GM21423 (cell line): ENCODE measurements around the gene CASZ1.

Experiments used
- ATAC-seq: cut with Tn5 transposase; IDR thresholded peaks from one replicate; pipeline ENCODE4 v1.9.1; 2021; ENCODE audit warnings: mild to moderate bottlenecking, moderate library complexity; ENCODE audit not compliant: unreplicated experiment

Gene CASZ1

GRCh38 chr1:10630661-10631120, 165.8 kb downstream of the CASZ1 start:
- no peak for ATAC-seq

GRCh38 chr1:10629816-10630571, 166.5 kb downstream of the CASZ1 start:
- ATAC-seq: no peak

GRCh38 chr1:10629091-10629815, 167.2 kb downstream of the CASZ1 start:
- no peak for ATAC-seq

GRCh38 chr1:10628685-10629084, 167.8 kb downstream of the CASZ1 start:
- no peak for ATAC-seq

DNA sequence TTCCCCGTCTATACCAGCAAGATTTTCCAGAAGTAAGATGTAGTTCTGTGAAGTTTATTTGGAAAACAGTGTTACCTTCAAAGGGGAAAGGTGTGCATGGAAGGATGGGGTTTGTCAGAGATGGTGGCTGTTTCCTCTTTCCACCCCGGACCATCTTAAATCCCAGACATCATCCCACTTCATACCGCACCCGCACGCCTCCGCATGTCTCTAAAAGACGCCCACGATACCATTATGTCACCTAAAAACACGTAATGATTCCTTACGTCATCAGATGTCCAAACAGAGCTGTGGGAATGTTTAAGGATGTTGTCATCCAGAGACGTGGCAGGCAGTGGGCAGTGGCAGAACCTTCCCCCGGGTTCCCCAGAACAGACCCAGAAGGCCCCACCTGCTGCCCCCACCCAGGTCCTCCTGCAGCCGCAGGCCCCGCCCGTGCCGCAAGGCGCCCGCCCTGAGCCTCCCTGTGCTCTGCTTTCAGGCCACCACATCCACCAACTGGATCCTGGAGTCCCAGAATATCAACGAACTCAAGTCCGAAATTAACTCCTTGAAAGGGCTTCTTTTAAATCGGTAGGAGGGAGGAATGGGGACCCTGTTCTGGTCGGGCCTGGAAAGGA, 169.5 kb downstream of the CASZ1 start:
- no peak for ATAC-seq

DNA sequence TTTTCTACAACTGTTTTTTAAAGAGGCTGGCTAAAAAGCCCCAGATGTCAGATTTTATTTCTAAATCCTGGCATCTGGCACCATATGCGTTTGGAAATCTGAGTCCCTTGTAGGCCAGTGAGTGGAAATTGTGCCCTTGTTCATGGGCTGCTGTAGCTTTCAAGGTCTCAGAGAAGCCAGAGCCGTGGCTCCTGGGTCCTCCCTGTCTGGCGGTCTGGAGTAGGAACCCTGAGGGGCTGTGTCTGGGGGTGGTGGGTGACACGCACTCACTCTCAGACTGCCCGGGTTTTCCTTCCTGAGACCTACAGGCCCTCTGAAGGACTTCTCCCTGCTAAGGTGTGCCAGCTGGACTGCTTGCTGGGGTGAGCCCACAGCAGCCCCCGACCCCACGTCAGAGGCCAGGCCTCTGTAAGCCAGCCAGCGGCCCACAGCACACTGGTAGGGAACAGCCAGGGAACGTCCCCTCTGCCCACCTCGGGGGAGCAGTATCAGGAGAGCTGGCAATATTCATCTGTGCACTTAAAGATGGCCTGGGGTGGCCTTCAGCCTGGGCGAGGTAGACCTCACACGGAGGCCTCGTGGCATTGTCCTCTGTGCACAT, 170.2 kb downstream of the CASZ1 start:
- no peak for ATAC-seq

GRCh38 chr1:10625554-10625953, 170.9 kb downstream of the CASZ1 start:
- ATAC-seq: no peak

DNA sequence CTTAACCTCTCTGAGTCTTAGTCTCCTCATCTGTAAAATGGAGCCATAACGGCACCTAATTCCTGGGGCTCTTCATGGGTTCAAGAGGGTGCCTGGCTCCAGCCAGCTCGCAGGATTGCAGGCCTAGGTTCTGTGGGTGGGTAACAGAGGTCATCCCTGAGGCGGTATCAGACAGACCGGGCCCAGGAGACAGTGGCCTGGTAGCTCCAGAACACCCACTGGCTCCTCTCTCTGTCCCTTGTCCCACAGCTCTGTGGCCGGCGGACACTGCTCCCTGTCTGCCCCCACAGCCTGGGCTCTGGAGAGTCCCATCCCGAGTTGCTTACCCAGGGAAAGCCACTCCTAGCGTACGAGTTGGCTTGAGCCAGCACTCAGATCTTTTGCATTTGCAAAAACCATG, 171.4 kb downstream of the CASZ1 start:
- ATAC-seq: no peak

GRCh38 chr1:10624256-10625050, 172.0 kb downstream of the CASZ1 start:
- ATAC-seq: no peak

- ATAC-seq: no peak
Observed at GRCh38 chr1:10623686-10624145, 172.7 kb downstream of the CASZ1 start.

DNA sequence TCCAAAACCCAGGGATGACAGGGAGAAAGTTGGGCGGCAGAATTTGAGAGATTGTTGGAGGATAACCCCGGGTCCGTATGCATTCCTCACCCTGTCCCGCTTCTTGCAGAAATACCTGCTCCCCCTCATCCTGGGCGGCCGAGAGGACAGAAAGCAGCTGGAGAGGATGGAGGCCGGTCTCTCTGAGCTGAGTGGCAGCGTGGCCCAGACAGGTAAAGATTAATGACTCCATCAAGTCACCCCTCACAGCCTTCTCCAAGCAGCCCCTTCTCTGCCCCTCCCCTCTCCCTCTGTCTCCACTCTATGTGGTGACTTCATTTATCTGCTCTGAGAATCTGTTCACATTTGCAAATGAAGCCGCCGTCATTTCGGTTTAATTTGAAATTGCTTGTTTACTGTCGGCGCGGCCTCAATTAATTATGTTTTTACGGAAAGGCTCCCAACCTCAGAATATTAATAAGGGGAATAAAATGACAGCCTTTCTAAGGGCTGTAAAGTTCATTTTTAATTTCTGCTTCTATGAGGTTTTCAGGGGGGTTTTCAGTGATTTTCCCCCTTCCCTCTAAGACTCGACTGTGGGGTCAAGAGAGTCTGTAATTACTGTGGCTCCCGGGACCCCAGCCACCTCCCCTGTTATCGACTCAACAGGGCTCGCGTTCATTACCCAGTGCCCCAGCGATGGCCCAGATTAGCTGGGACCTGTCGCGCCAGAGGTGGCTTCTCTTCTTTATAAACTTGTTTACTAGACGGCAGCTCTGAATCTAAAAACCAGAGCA, 173.3 kb downstream of the CASZ1 start:
- ATAC-seq: no peak

- no peak for ATAC-seq
Observed at GRCh38 chr1:10621906-10622305, 174.5 kb downstream of the CASZ1 start.

- no peak for ATAC-seq
Observed at GRCh38 chr1:10620776-10621175, 175.7 kb downstream of the CASZ1 start.

- ATAC-seq: no peak
Observed at GRCh38 chr1:10617931-10618885, 178.2 kb downstream of the CASZ1 start.

DNA sequence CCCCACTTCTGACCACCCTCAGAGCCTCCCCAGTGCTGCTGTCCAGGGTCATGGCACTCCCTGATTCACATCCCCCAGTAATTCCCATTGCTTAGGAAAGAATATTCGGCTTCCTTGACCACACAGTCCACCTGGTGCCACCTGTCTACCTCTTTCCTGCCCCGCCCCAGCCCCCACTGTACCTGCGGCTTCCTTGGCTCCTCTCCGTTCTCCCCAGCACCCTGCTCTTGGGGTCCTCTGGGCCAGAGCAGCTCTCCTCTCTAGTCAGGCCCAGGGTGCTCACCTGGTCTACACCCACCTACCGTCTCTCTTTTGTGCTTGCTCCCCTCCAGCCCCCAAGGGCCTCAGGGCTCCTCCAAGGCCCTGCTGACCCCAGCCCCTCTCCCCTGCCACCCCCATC, 179.1 kb downstream of the CASZ1 start:
- ATAC-seq: no peak

DNA sequence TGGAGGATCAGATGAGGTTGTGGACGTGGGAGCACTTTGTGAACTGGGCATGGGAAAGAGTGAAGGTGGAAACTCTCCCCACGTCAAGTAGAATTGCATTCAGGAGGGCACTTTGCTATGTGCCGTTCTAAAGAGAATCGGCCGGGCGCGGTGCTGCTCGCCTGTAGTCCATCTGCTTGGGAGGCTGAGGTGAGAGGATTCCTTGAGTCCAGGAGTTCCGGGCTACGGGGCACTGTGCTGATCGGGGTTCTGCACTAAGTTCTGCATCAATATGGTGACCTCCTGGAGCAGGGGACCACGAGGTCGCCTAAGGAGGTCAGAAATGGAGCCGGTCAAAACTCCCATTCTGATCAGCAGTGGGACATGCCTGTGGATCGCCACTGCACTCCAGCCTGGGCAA, 179.8 kb downstream of the CASZ1 start:
- ATAC-seq: no peak

- no peak for ATAC-seq
Observed at GRCh38 chr1:10615932-10616671, 180.3 kb downstream of the CASZ1 start.

GRCh38 chr1:10615332-10615731, 181.1 kb downstream of the CASZ1 start:
- ATAC-seq: no peak
